ENCODE measurements around the gene NT5M. TPM values are rescaled to one million over a fixed set of nuclear protein-coding genes. Genes with fewer than 3 reads are reported as not detected.

NT5M gene
- total RNA-seq, 2 donors from 2014 or later, result 6.5 to 11.8 TPM

DNA sequence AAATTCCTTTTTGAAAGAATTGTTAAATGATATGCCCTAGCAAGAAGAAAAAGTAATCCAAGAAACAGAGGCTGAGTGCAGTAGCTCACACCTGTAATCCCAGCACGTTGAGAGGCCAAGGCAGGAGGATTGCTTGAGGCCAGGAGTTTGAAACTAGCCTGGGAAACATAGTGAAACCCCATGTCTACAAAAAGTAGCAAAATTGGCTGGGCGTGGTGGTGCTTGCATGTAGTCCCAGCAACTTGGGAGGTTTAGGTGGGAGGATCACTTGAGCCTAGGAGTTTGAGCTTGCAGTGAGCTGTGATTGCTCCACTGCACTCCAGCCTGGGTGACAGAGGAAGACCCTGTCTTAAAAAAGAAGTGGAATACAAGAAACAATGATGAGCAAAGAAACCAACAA lies 56.1 kb downstream of the NT5M start:
- H3K36me3 Mint-ChIP-seq (ENCODE audit: low read depth), result peaks cover 11% of the 10 kb centered on the region
- TF ChIP-seq, protein P1, sequence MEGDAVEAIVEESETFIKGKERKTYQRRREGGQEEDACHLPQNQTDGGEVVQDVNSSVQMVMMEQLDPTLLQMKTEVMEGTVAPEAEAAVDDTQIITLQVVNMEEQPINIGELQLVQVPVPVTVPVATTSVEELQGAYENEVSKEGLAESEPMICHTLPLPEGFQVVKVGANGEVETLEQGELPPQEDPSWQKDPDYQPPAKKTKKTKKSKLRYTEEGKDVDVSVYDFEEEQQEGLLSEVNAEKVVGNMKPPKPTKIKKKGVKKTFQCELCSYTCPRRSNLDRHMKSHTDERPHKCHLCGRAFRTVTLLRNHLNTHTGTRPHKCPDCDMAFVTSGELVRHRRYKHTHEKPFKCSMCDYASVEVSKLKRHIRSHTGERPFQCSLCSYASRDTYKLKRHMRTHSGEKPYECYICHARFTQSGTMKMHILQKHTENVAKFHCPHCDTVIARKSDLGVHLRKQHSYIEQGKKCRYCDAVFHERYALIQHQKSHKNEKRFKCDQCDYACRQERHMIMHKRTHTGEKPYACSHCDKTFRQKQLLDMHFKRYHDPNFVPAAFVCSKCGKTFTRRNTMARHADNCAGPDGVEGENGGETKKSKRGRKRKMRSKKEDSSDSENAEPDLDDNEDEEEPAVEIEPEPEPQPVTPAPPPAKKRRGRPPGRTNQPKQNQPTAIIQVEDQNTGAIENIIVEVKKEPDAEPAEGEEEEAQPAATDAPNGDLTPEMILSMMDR (conservative IDR thresholded peaks at IDR 0.05), result no peak
- WGBS, 2 experiments (ENCODE audit: insufficient coverage in 1 of 2, insufficient read length in 1 of 2), result 88% methylated on average over 2 of the region's 2 CpGs; no CpG with 5 or more reads in 1 of the 2 experiments

DNA sequence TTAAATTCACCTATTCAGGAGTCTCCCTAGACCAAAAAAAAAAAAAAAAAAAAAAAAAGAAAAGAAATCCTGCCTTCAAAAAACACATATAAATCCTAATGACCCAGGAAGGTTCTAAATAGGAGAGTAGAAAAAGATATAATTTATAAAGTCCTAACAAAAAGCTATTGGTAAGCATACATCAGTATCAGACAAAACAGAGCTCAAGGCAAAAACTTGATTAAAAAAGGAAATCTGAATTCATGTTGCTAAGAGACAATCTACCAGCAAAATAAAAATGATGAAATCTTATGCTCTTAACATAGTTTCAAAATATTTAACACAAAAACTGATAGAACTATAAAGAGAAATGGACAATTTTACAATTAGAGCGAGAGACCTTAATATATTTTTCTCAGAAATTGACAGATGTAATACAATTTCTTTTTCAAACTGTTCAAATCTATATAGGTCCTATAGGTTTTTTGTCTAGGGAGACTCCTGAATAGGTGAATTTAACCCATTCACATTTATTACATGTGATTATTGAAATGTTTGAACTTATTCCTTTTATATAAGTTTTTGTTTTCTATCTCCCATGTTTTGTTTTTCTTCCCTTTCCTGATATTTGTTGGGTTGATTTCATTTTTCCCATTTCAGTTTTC lies 57.0 kb downstream of the NT5M start:
- no peak overlapping the region for H3K4me3 Mint-ChIP-seq
- no peaks in the 10 kb centered on the region for H3K36me3 ChIP-seq (ENCODE audit: control insufficient read depth, insufficient read depth, low read length)
- peaks cover 24% of the 10 kb centered on the region for H3K9me3 Mint-ChIP-seq
- H3K36me3 Mint-ChIP-seq (ENCODE audit: low read depth), result peaks cover 11% of the 10 kb centered on the region
- no peak overlapping the region for H3K4me3 ChIP-seq (ENCODE audit: low read length)
- H3K27me3 Mint-ChIP-seq (ENCODE audit: insufficient read depth), result peaks cover 13% of the 10 kb centered on the region
- H3K9ac ChIP-seq (ENCODE audit: extremely low read depth, low read length, poor library complexity, severe bottlenecking), result no peak overlapping the region
- no peak overlapping the region for H3K27ac ChIP-seq (ENCODE audit: low read depth, low read length)
- WGBS, 2 experiments (ENCODE audit: insufficient coverage in 1 of 2, insufficient read length in 1 of 2), result 100% methylated on average over 1 of the region's 1 CpG; no CpG with 5 or more reads in 1 of the 2 experiments
- no peak for DNase-seq
- H3K27ac Mint-ChIP-seq, result no peak overlapping the region
- H3K4me1 ChIP-seq (ENCODE audit: control insufficient read depth, insufficient read depth, low read length), result no peaks in the 10 kb centered on the region
- no peaks in the 10 kb centered on the region for H3K27me3 ChIP-seq (ENCODE audit: control insufficient read depth, insufficient read depth, low read length, poor library complexity, severe bottlenecking)
- H3K4me1 Mint-ChIP-seq, result peaks cover 9% of the 10 kb centered on the region
- H3K9me3 ChIP-seq (ENCODE audit: control insufficient read depth, low read length), result peaks cover 16% of the 10 kb centered on the region
- TF ChIP-seq, protein P1 (conservative IDR thresholded peaks at IDR 0.05), result no peak

More for the DNA sequence above, 56.1 kb downstream of the NT5M start:
- H3K27me3 ChIP-seq (ENCODE audit: control insufficient read depth, insufficient read depth, low read length, poor library complexity, severe bottlenecking), result no peaks in the 10 kb centered on the region
- H3K9me3 Mint-ChIP-seq, result peaks cover 24% of the 10 kb centered on the region
- peaks cover 16% of the 10 kb centered on the region for H3K9me3 ChIP-seq (ENCODE audit: control insufficient read depth, low read length)
- DNase-seq, result peak; percentile 6
- H3K4me3 Mint-ChIP-seq, result no peak overlapping the region
- H3K4me1 ChIP-seq (ENCODE audit: control insufficient read depth, insufficient read depth, low read length), result no peaks in the 10 kb centered on the region
- no peak overlapping the region for H3K27ac Mint-ChIP-seq
- H3K4me1 Mint-ChIP-seq, result peaks cover 9% of the 10 kb centered on the region
- no peak overlapping the region for H3K4me3 ChIP-seq (ENCODE audit: low read length)
- H3K9ac ChIP-seq (ENCODE audit: extremely low read depth, low read length, poor library complexity, severe bottlenecking), result no peak overlapping the region
- peaks cover 13% of the 10 kb centered on the region for H3K27me3 Mint-ChIP-seq (ENCODE audit: insufficient read depth)
- no peak overlapping the region for H3K27ac ChIP-seq (ENCODE audit: low read depth, low read length)
- no peaks in the 10 kb centered on the region for H3K36me3 ChIP-seq (ENCODE audit: control insufficient read depth, insufficient read depth, low read length)

DNA sequence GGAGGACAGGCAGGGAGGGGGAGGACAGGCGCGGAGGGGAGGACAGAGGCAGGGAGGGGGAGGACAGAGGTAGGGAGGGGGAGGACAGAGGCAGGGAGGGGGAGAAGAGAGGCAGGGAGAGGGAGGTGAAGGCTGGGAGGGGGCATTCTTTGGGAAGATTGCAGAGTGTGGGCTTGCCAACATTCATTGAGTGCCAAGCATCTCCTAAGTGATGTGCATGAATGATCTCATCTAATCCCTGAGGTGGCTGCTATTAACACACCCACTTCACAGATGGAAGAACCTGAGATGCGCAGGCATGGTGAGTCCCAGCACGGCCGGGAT lies 58.3 kb downstream of the NT5M start:
- Histone ChIP-seq H3K9me3 (ENCODE audit: control insufficient read depth, low read length) (peaks cover 16% of the 10 kb centered on the region), H3K27me3 (ENCODE audit: control insufficient read depth, insufficient read depth, low read length, poor library complexity, severe bottlenecking) (no peaks in the 10 kb centered on the region), H3K4me3 (ENCODE audit: low read length) (no peak overlapping the region), H3K27ac (ENCODE audit: low read depth, low read length) (no peak overlapping the region), H3K4me1 (ENCODE audit: control insufficient read depth, insufficient read depth, low read length) (no peaks in the 10 kb centered on the region), H3K36me3 (ENCODE audit: control insufficient read depth, insufficient read depth, low read length) (no peaks in the 10 kb centered on the region), H3K9ac (ENCODE audit: extremely low read depth, low read length, poor library complexity, severe bottlenecking) (no peak overlapping the region)
- Mint-ChIP-seq H3K4me1 (peaks cover 9% of the 10 kb centered on the region), H3K36me3 (ENCODE audit: low read depth) (peaks cover 13% of the 10 kb centered on the region), H3K27me3 (ENCODE audit: insufficient read depth) (peaks cover 13% of the 10 kb centered on the region), H3K9me3 (peaks cover 32% of the 10 kb centered on the region), H3K4me3 (no peak overlapping the region), H3K27ac (no peak overlapping the region)
- DNase-seq, result peak; percentile 28
- 83 to 91% methylated on average over 3 to 5 of the region's 5 CpGs for whole genome bisulfite sequencing, 2 experiments (ENCODE audit: insufficient coverage in 1 of 2, insufficient read length in 1 of 2)
- TF ChIP-seq, protein P1 (conservative IDR thresholded peaks at IDR 0.05), result no peak
